Thoracic aorta (tissue), 2 donors: ENCODE data around the gene HOXD10. TPM values are rescaled to one million over a fixed set of nuclear protein-coding genes. Genes with fewer than 3 reads are reported as not detected.

ENCODE experiments used
- ATAC-seq: fragments of 150-250 bp; one replicate; pipeline ENCODE4 v1.8.0; 2017; ENCODE audit warnings: low read depth; ENCODE audit not compliant: insufficient number of reproducible peaks, low FRiP score
- DNase-seq: peaks from one replicate; pipeline ENCODE4 v3.0.0-alpha.2; 2020; ENCODE audit warnings: low spot score
- H3K27ac ChIP-seq, 2 donors: fragments of 200-600 bp; sonication (generic); 1 replicate in 1 of 2; 2 replicates in 1 of 2; pipeline ENCODE4 v1.5.1; 2016; ENCODE audit warnings: mild to moderate bottlenecking in 2 of 2, moderate library complexity in 2 of 2
- H3K27me3 ChIP-seq: fragments of 200-600 bp; sonication (generic); replicated peaks from 2 replicates; pipeline ENCODE4 v1.6.0; 2016; ENCODE audit warnings: mild to moderate bottlenecking; ENCODE audit not compliant: insufficient read depth
- H3K36me3 ChIP-seq: fragments of 200-600 bp; sonication (generic); one replicate; pipeline ENCODE4 v1.5.1; 2016
- H3K4me1 ChIP-seq, 2 donors: fragments of 200-600 bp; sonication (generic); 1 replicate in 1 of 2; 2 replicates in 1 of 2; pipeline versions ENCODE4 v1.5.1 to v1.6.0; 2016; ENCODE audit warnings: low read depth in 2 of 2, mild to moderate bottlenecking in 1 of 2; ENCODE audit not compliant: control insufficient read depth in 1 of 2
- H3K4me3 ChIP-seq: fragments of 200-600 bp; sonication (generic); 2 replicates; pipeline ENCODE4 v1.5.1; 2016; ENCODE audit warnings: mild to moderate bottlenecking
- H3K9me3 ChIP-seq: fragments of 200-600 bp; sonication (generic); 2 replicates; pipeline ENCODE4 v1.5.1; 2016
- CTCF ChIP-seq: fragments of 200-600 bp; sonication (generic); IDR thresholded peaks from one replicate; pipeline ENCODE4 v1.5.1; 2019; ENCODE audit warnings: antibody characterized with exemption
- total RNA-seq, 2 donors: library from RNA; depleted of rRNA; stranded (reverse); fragments of >200 nt; gene quantifications; one replicate each; pipeline versions ENCODE4 v1.1.0 to v1.2.3, GENCODE V29; 2016

HOXD10 gene
- total RNA-seq, 2 donors from 2014 or later: not detected

- ATAC-seq: no peak
- TF ChIP-seq CTCF: no peak
These were observed 26.7 kb upstream of the HOXD10 start for GRCh38 chr2:176089843-176090395.

GRCh38 chr2:176090862-176091261 is 25.7 kb upstream of the HOXD10 start:
- Histone ChIP-seq H3K27ac (no peak overlapping the region), H3K27me3 (peaks cover 69% of the 10 kb centered on the region), H3K4me1 (peaks cover 6 to 20% of the 10 kb centered on the region in 2 donors), H3K36me3 (no peaks in the 10 kb centered on the region), H3K9me3 (no peaks in the 10 kb centered on the region), H3K4me3 (no peak overlapping the region)
- DNase-seq (no peak), ATAC-seq (no peak)
- no peak for TF ChIP-seq CTCF

More at GRCh38 chr2:176089843-176090395, 26.7 kb upstream of the HOXD10 start:
- Histone ChIP-seq H3K27ac (no peak overlapping the region), H3K36me3 (no peaks in the 10 kb centered on the region), H3K4me3 (no peak overlapping the region), H3K27me3 (peaks cover 65% of the 10 kb centered on the region), H3K4me1 (peaks cover 7 to 20% of the 10 kb centered on the region in 2 donors), H3K9me3 (no peaks in the 10 kb centered on the region)
- no peak for DNase-seq

- no peaks in the 10 kb centered on the region for H3K9me3 ChIP-seq
- no peak for TF ChIP-seq CTCF
- no peak overlapping the region for H3K27ac ChIP-seq
- peaks cover 68% of the 10 kb centered on the region for H3K27me3 ChIP-seq
- DNase-seq: no peak
- ATAC-seq: no peak
- no peaks in the 10 kb centered on the region for H3K36me3 ChIP-seq
- H3K4me1 ChIP-seq: peaks cover 7 to 23% of the 10 kb centered on the region in 2 donors
- no peak overlapping the region for H3K4me3 ChIP-seq
These were observed 25.0 kb upstream of the HOXD10 start for GRCh38 chr2:176091329-176092258.

- DNase-seq: no peak
- no peaks in the 10 kb centered on the region for H3K36me3 ChIP-seq
- H3K4me1 ChIP-seq: peaks cover 8 to 32% of the 10 kb centered on the region in 2 donors
- peaks cover 63% of the 10 kb centered on the region for H3K27me3 ChIP-seq
- no peaks in the 10 kb centered on the region for H3K9me3 ChIP-seq
- no peak within 1 kb of the TSS for H3K27ac ChIP-seq
- no peak for TF ChIP-seq CTCF
- no peak for ATAC-seq
- peak within 1 kb of the TSS; percentile 52 for H3K4me3 ChIP-seq
These were observed 24.1 kb upstream of the HOXD10 start, which contains the start of gene HOXD13 for GRCh38 chr2:176092270-176093144. Gene HOXD13 (plus strand): TSS chr2:176092721. CDS start chr2:176092891, 170 bp downstream.
